SK-N-SH (cell line): Measurements from ENCODE around the gene PGS1. TPM values are rescaled to one million over a fixed set of nuclear protein-coding genes. Genes with fewer than 3 reads are reported as not detected.
"Not testable (repeated sequence)": the region's sequence is repeated elsewhere in the genome, so short reads cannot be mapped to it uniquely, and the experiment has no call there.

Source experiments
- CTCF ChIA-PET: fragments of 300-600, 350-600 bp; formaldehyde crosslinking; extraction: SDS; loops from one replicate; lab custom pipeline; 2021; lab: Yijun Ruan, JAX
- POLR2A ChIA-PET: fragments of 350-600 bp; sonication (Branson Sonifier 250); formaldehyde crosslinking; extraction: SDS; loops from one replicate; lab custom pipeline; 2020; ENCODE audit warnings: antibody characterized with exemption, inconsistent platforms; lab: Yijun Ruan, JAX
- DNase-seq: peaks from one replicate; pipeline ENCODE4 v3.0.0; 2012
- H2AFZ ChIP-seq: fragments of 200-600 bp; sonication (generic); 2 replicates; pipeline ENCODE4 v1.8.1; 2016; ENCODE audit warnings: antibody characterized with exemption, mild to moderate bottlenecking, low read depth
- H3F3A ChIP-seq: fragments of 200-600 bp; sonication (generic); replicated peaks from 2 replicates; pipeline ENCODE3; 2016; ENCODE audit warnings: antibody characterized with exemption, mild to moderate bottlenecking; ENCODE audit not compliant: insufficient read depth
- H3K27ac ChIP-seq, 2 experiments: fragments of 200-500 bp in 1 of 2; fragments of 200-600 bp in 1 of 2; sonication (Bioruptor generic) in 1 of 2; sonication (generic), shearing (Covaris generic) in 1 of 2; 2 replicates each; pipeline versions ENCODE4 v1.5.1 to v1.6.1; 2014 to 2016; ENCODE audit warnings: low read depth in 2 of 2, inconsistent platforms in 1 of 2, low read length in 1 of 2, mild to moderate bottlenecking in 1 of 2, mixed read lengths in 1 of 2
- H3K27me3 ChIP-seq: fragments of 200-600 bp; sonication (generic), shearing (Covaris generic); 2 replicates; pipeline ENCODE4 v1.6.1; 2016; ENCODE audit warnings: mixed run types; ENCODE audit not compliant: insufficient read depth
- H3K36me3 ChIP-seq, 2 experiments: fragments of 200-500 bp in 1 of 2; fragments of 200-600 bp in 1 of 2; sonication (Bioruptor generic) in 1 of 2; sonication (generic) in 1 of 2; replicated peaks in 1 of 2; 2 replicates each; pipeline versions ENCODE3 to v1.5.1; 2014 to 2016; ENCODE audit warnings: low read length in 1 of 2, mild to moderate bottlenecking in 1 of 2; ENCODE audit not compliant: insufficient read depth in 2 of 2, control insufficient read depth in 1 of 2
- H3K4me1 ChIP-seq, 2 experiments: fragments of 200-500 bp in 1 of 2; fragments of 200-600 bp in 1 of 2; sonication (Bioruptor generic) in 1 of 2; sonication (generic), shearing (Covaris generic) in 1 of 2; 2 replicates each; pipeline versions ENCODE4 v1.5.1 to v1.6.1; 2014 to 2016; ENCODE audit warnings: low read depth in 1 of 2, low read length in 1 of 2, mixed run types in 1 of 2; ENCODE audit not compliant: insufficient read depth in 2 of 2, control insufficient read depth in 1 of 2
- H3K4me2 ChIP-seq: fragments of 200-600 bp; sonication (generic), shearing (Covaris generic); 2 replicates; pipeline ENCODE4 v1.6.1; 2017; ENCODE audit warnings: mixed run types
- H3K4me3 ChIP-seq, 2 experiments: fragments of 200-500 bp in 1 of 2; fragments of 200-600 bp in 1 of 2; sonication (Bioruptor generic) in 1 of 2; sonication (generic), shearing (Covaris generic) in 1 of 2; 2 replicates each; pipeline versions ENCODE4 v1.5.1 to v1.8.1; 2014 to 2016; ENCODE audit warnings: low read depth in 2 of 2, inconsistent platforms in 1 of 2, low read length in 1 of 2, mild to moderate bottlenecking in 1 of 2, mixed read lengths in 1 of 2, moderate library complexity in 1 of 2
- H3K79me2 ChIP-seq: fragments of 200-600 bp; sonication (generic); 2 replicates; pipeline ENCODE4 v1.8.1; 2017; ENCODE audit warnings: mild to moderate bottlenecking; ENCODE audit not compliant: insufficient read depth
- H3K9ac ChIP-seq: fragments of 200-600 bp; sonication (generic); 2 replicates; pipeline ENCODE4 v1.6.1; 2017; ENCODE audit warnings: mixed run types
- H3K9me2 ChIP-seq: fragments of 200-600 bp; sonication (generic); 2 replicates; pipeline ENCODE4 v1.6.1; 2017; ENCODE audit warnings: mixed run types
- H3K9me3 ChIP-seq: fragments of 200-600 bp; sonication (generic); 2 replicates; pipeline ENCODE4 v1.6.1; 2017; ENCODE audit warnings: mixed run types, mild to moderate bottlenecking, moderate library complexity
- H4K20me1 ChIP-seq: fragments of 200-600 bp; sonication (generic); 2 replicates; pipeline ENCODE4 v1.6.1; 2017; ENCODE audit warnings: mild to moderate bottlenecking, mixed run types; ENCODE audit not compliant: insufficient read depth
- ELF1 ChIP-seq: IDR thresholded peaks from 2 replicates; pipeline ENCODE4 v1.4.0; 2012
- EZH2phosphoT487 ChIP-seq: fragments of 200-600 bp; sonication (generic); IDR thresholded peaks from 2 replicates; pipeline ENCODE4 v1.6.1; 2017; ENCODE audit warnings: low read depth, mixed run types, mild to moderate bottlenecking, antibody characterized with exemption, moderate library complexity, borderline replicate concordance
- IRF3 ChIP-seq: fragments of 150-350 bp; IDR thresholded peaks from 2 replicates; pipeline ENCODE4 v1.6.1; 2016; ENCODE audit warnings: mild to moderate bottlenecking, low read depth, low read length
- JUND ChIP-seq: IDR thresholded peaks from 2 replicates; pipeline ENCODE4 v1.4.0; 2012
- MAX ChIP-seq: IDR thresholded peaks from 2 replicates; pipeline ENCODE4 v1.4.0; 2012; ENCODE audit warnings: low read depth
- NFIC ChIP-seq: IDR thresholded peaks from 2 replicates; pipeline ENCODE4 v1.4.0; 2012; ENCODE audit warnings: borderline replicate concordance
- NRF1 ChIP-seq: IDR thresholded peaks from 2 replicates; pipeline ENCODE4 v1.6.1; 2012; ENCODE audit warnings: low read depth, mild to moderate bottlenecking, low read length
- PBX3 ChIP-seq: IDR thresholded peaks from 2 replicates; pipeline ENCODE4; 2012
- SIN3A ChIP-seq: IDR thresholded peaks from 2 replicates; pipeline ENCODE4 v1.6.1; 2012; ENCODE audit warnings: low read depth, mild to moderate bottlenecking, low read length, moderate library complexity, borderline replicate concordance
- SMC3 ChIP-seq: IDR thresholded peaks from 2 replicates; pipeline ENCODE4 v1.6.1; 2012; ENCODE audit warnings: low read depth, low read length, improper control_type of control experiment
- TAF1 ChIP-seq: IDR thresholded peaks from 2 replicates; pipeline ENCODE4 v1.6.1; 2012; ENCODE audit warnings: low read depth, mild to moderate bottlenecking, low read length, moderate library complexity, borderline replicate concordance
- TCF12 ChIP-seq: IDR thresholded peaks from 2 replicates; pipeline ENCODE4 v1.4.0; 2012
- USF1 ChIP-seq: IDR thresholded peaks from 2 replicates; pipeline ENCODE4 v1.4.0; 2012; ENCODE audit warnings: low read depth, borderline replicate concordance
- USF2 ChIP-seq: fragments of 150-350 bp; IDR thresholded peaks from 2 replicates; pipeline ENCODE4 v1.6.1; 2017; ENCODE audit warnings: antibody characterized with exemption, low read length, low read depth, borderline replicate concordance
- YY1 ChIP-seq: IDR thresholded peaks from 2 replicates; pipeline ENCODE4 v1.4.0; 2012; ENCODE audit warnings: low read depth, mild to moderate bottlenecking
- WGBS: methylation state at CpG from one replicate; pipeline ENCODE4 v1.1.6; 2017; ENCODE audit warnings: low lambda C conversion rate; 5-methylcytosine and 5-hydroxymethylcytosine counted together
- polyA plus RNA-seq, 3 experiments: library from polyadenylated mRNA; depleted of rRNA; stranded (reverse); fragments of >200 nt; gene quantifications; 2 replicates each; pipeline ENCODE4 v1.2.3, GENCODE V29; 2012

PGS1 gene
- polyA plus RNA-seq, 1 of the 3 experiments (the other 2 are of a cell fraction) = 88.4 TPM

- no peak for TF ChIP-seq IRF3
- peak; percentile 44; the same call in 1 of the 2 replicates for TF ChIP-seq YY1
- TF ChIP-seq ELF1 = no peak
- TF ChIP-seq TAF1 = no peak
- TF ChIP-seq TCF12 = peak; percentile 92
- no peak for TF ChIP-seq NRF1
- peak; percentile 94 for TF ChIP-seq NFIC
- no peak for TF ChIP-seq SMC3
- peak; percentile 99 for TF ChIP-seq MAX
- TF ChIP-seq EZH2phosphoT487 = no peak
- TF ChIP-seq USF1 = peak; percentile 77; the same call in 1 of the 2 replicates
- TF ChIP-seq USF2 = no peak
- peak; percentile 82 for TF ChIP-seq PBX3
- peak; percentile 94 for TF ChIP-seq JUND
- no peak; the same call in 1 of the 2 replicates for TF ChIP-seq SIN3A
Observed at GRCh38 chr17:78330570-78331224, 47.8 kb upstream of the PGS1 start (continued).

GRCh38 chr17:78331355-78331754, 47.1 kb upstream of the PGS1 start:
- H3F3A ChIP-seq = peaks cover 61% of the 10 kb centered on the region
- H3K36me3 ChIP-seq, H3K9ac ChIP-seq, H3K9me3 ChIP-seq, H3K9me2 ChIP-seq, H3K27me3 ChIP-seq, POLR2A ChIA-PET, H3K79me2 ChIP-seq, H4K20me1 ChIP-seq, H3K4me3 ChIP-seq, H2AFZ ChIP-seq, DNase-seq: not testable (repeated sequence)
- peaks cover 2 to 41% of the 10 kb centered on the region in 2 experiments; a peak in 3 of 4 replicates for H3K4me1 ChIP-seq
- CTCF ChIA-PET = interaction anchor here (1.0 kb wide), 1 partner anchor 10 kb away, joined by 3 read pairs; no protein-coding TSS in a partner anchor
- 93% methylated on average over 12 of the region's 12 CpGs for WGBS
- H3K27ac ChIP-seq = peak overlapping the region in 1 of 2 experiments; percentile 93; a peak in 2 of 4 replicates
- 0 out of 2 replicates have a peak overlapping the region, but pooled peaks have one; percentile 2 for H3K4me2 ChIP-seq
